Smooth muscle cell (in vitro differentiated cells): ENCODE measurements around the gene KLHL40. TPM values are rescaled to one million over a fixed set of nuclear protein-coding genes. Genes with fewer than 3 reads are reported as not detected.

ENCODE experiments used
- DNase-seq: peaks from one replicate; lab custom pipeline; 2025; ENCODE audit not compliant: unreplicated experiment; lab: John Stamatoyannopoulos, UW
- H2AFZ ChIP-seq: fragments of 200-600 bp; sonication (generic); 2 replicates; pipeline ENCODE4 v1.6.0; 2016; ENCODE audit warnings: antibody characterized with exemption, low read depth, mild to moderate bottlenecking
- H3F3A ChIP-seq: fragments of 200-600 bp; sonication (generic); 2 replicates; pipeline ENCODE4 v1.6.0; 2017; ENCODE audit warnings: antibody characterized with exemption, low read depth
- H3K27ac ChIP-seq: fragments of 200-600 bp; sonication (generic); 2 replicates; pipeline ENCODE4 v1.5.1; 2016; ENCODE audit warnings: low read depth, mild to moderate bottlenecking
- H3K27me3 ChIP-seq: fragments of 200-600 bp; sonication (generic); 2 replicates; pipeline ENCODE4 v1.6.1; 2016; ENCODE audit warnings: low read depth, mild to moderate bottlenecking
- H3K36me3 ChIP-seq: fragments of 200-600 bp; sonication (generic); 2 replicates; pipeline ENCODE4 v1.5.1; 2016; ENCODE audit warnings: low read depth
- H3K4me1 ChIP-seq: fragments of 200-600 bp; sonication (generic); 2 replicates; pipeline ENCODE4 v1.5.1; 2016; ENCODE audit warnings: low read depth
- H3K4me2 ChIP-seq: fragments of 200-600 bp; sonication (generic); 2 replicates; pipeline ENCODE4 v1.6.0; 2016; ENCODE audit warnings: mild to moderate bottlenecking
- H3K4me3 ChIP-seq: fragments of 200-600 bp; sonication (generic); 2 replicates; pipeline ENCODE4 v1.5.1; 2016; ENCODE audit warnings: mild to moderate bottlenecking
- H3K79me2 ChIP-seq: fragments of 200-600 bp; sonication (generic); 2 replicates; pipeline ENCODE4 v1.6.0; 2016; ENCODE audit warnings: low read depth, mild to moderate bottlenecking
- H3K9ac ChIP-seq: fragments of 200-600 bp; sonication (generic); 2 replicates; pipeline ENCODE4 v1.6.0; 2016; ENCODE audit warnings: low read depth
- H3K9me3 ChIP-seq: fragments of 200-600 bp; sonication (generic); replicated peaks from 2 replicates; pipeline ENCODE4 v1.5.1; 2016; ENCODE audit warnings: low read depth
- H4K20me1 ChIP-seq: fragments of 200-600 bp; sonication (generic); 2 replicates; pipeline ENCODE4 v1.6.0; 2016; ENCODE audit warnings: low read depth
- WGBS: methylation state at CpG from one replicate; pipeline ENCODE4 v1.1.7; 2016; ENCODE audit warnings: low lambda C conversion rate; 5-methylcytosine and 5-hydroxymethylcytosine counted together
- polyA plus RNA-seq: library from polyadenylated mRNA; unstranded; fragments of >200 nt; fragmentation: Nextera tagmentation; extraction: Ambion mirVana; gene quantifications from 2 replicates; pipeline ENCODE4 v1.2.1, GENCODE V29; 2016
- total RNA-seq: library from RNA; depleted of rRNA; stranded (reverse); fragments of >200 nt; gene quantifications from 2 replicates; pipeline ENCODE4 v1.2.3, GENCODE V29; 2014
- TF ChIP-seq, protein P1 (sequence below): fragments of 200-600 bp; sonication (generic); IDR thresholded peaks from 2 replicates; pipeline ENCODE4 v1.5.1; 2017; ENCODE audit warnings: borderline replicate concordance, mild to moderate bottlenecking, antibody characterized with exemption; ENCODE audit not compliant: insufficient read depth, poor library complexity, severe bottlenecking

Gene KLHL40
- total and polyA plus RNA-seq, 2 experiments from 2014 or later = not detected

DNA sequence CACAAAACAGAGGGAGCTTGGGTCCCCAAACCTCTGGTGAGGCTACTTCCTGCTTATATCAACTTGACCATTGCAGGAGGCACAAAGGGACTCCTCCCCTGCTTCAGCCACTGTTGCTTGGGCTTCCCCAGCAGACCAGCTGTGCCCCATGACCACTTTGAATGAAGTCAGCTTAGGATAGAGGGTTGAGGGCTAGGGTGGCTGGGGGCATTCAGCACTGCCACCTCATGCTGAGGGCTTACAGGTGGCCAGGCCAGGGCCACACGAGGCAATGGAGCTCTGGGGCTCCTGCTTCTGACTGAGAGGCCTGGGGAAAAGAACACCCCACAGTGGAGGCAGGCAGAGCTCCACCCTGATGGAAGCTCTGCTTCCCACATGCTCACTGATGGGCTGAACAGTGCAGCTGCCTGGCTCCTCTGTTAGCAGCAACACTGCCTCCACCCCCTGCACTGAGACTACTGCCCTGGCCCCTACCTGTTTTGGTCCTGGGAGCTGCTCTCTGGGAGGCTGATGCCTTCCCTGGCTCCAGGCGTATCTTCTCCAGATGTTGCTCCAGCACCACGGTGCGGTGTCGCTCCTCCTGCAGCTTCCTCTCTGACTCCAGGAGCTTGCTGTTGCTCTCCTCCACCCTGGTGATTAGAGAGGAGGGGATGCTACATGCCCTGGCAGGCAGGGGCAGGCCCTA, 27.5 kb downstream of the KLHL40 start:
- Histone ChIP-seq H2AFZ (no peak overlapping the region), H3K4me2 (no peak overlapping the region), H3K4me3 (no peak overlapping the region), H3K9ac (no peak overlapping the region), H3K36me3 (no peaks in the 10 kb centered on the region), H3K27me3 (no peaks in the 10 kb centered on the region), H3K4me1 (no peaks in the 10 kb centered on the region), H3K27ac (no peak overlapping the region), H3K9me3 (no peaks in the 10 kb centered on the region), H3F3A (no peaks in the 10 kb centered on the region), H4K20me1 (no peaks in the 10 kb centered on the region), H3K79me2 (no peaks in the 10 kb centered on the region)
- TF ChIP-seq, protein P1, sequence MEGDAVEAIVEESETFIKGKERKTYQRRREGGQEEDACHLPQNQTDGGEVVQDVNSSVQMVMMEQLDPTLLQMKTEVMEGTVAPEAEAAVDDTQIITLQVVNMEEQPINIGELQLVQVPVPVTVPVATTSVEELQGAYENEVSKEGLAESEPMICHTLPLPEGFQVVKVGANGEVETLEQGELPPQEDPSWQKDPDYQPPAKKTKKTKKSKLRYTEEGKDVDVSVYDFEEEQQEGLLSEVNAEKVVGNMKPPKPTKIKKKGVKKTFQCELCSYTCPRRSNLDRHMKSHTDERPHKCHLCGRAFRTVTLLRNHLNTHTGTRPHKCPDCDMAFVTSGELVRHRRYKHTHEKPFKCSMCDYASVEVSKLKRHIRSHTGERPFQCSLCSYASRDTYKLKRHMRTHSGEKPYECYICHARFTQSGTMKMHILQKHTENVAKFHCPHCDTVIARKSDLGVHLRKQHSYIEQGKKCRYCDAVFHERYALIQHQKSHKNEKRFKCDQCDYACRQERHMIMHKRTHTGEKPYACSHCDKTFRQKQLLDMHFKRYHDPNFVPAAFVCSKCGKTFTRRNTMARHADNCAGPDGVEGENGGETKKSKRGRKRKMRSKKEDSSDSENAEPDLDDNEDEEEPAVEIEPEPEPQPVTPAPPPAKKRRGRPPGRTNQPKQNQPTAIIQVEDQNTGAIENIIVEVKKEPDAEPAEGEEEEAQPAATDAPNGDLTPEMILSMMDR = no peak
- no peak for DNase-seq
- WGBS = 86% methylated on average over 5 of the region's 5 CpGs

DNA sequence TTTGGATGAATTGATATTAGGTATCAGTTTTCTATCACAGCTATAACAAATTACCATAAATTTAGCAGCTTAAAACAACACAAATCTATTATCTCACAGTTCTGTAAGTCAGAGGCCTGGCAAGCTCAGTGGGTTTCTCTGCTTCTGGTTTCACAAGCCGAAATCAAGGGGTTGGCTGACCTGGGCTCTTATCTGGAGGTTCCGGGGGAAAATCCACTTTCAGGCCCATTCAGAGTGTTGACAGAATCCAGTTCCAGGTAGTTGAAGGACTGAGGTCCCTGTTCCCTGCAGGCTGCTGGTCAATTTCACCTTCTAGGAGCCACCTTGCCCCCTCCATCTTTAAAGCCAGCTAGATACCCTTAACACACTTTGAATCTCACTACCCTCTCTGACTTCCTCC, 28.4 kb downstream of the KLHL40 start:
- TF ChIP-seq, protein P1 = no peak
- Histone ChIP-seq H2AFZ (no peak overlapping the region), H3K27ac (no peak overlapping the region), H3K36me3 (no peaks in the 10 kb centered on the region), H3K9me3 (no peaks in the 10 kb centered on the region), H3K4me3 (no peak overlapping the region), H3K4me1 (no peaks in the 10 kb centered on the region), H4K20me1 (no peaks in the 10 kb centered on the region), H3K27me3 (no peaks in the 10 kb centered on the region), H3K79me2 (no peaks in the 10 kb centered on the region), H3K9ac (no peak overlapping the region), H3F3A (no peaks in the 10 kb centered on the region), H3K4me2 (no peak overlapping the region)
- no peak for DNase-seq
- WGBS = 76% methylated on average over 2 of the region's 2 CpGs

DNA sequence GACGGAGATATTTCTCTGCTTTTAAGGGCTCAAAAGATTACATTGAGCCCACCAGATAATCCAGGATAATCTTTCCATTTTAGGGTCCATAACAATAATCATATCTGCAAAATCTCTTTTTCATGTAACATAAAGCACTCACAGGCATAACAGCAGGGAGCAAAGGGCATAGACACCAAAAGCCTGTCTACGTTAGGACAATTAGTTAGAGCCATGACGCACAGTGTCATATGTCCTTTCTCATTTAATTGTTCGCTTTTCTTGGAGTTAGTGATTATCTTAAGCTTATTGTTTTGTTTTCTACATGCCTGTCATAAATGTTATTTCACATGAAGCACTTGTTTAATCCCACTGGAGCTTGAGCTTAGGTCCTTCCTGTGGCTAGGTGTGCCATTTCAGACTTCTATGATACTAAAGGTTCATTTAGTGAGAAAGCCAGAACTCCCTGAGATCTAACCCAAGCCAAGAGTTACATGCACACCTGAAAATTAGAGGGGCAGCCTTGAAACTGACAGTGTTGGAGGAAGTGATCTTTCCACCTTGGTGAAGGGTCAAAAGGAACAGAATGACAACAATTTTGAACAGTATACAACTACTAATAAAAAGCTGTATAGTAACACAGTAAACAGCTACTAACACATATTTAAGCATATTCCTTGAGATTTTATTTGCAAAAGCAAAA, 29.0 kb downstream of the KLHL40 start:
- no peak for DNase-seq
- Histone ChIP-seq H3K27ac (no peak overlapping the region), H3K36me3 (no peaks in the 10 kb centered on the region), H3K4me2 (no peak overlapping the region), H3K79me2 (no peaks in the 10 kb centered on the region), H3K9me3 (no peaks in the 10 kb centered on the region), H2AFZ (no peak overlapping the region), H3K4me1 (no peaks in the 10 kb centered on the region), H4K20me1 (no peaks in the 10 kb centered on the region), H3K9ac (no peak overlapping the region), H3K4me3 (no peak overlapping the region), H3F3A (no peaks in the 10 kb centered on the region), H3K27me3 (no peaks in the 10 kb centered on the region)
- TF ChIP-seq, protein P1 = no peak
- WGBS = 65% methylated on average over 4 of the region's 4 CpGs
